Gastrocnemius medialis (tissue), 4 donors: Measurements from ENCODE around the gene EME1.

Experiments used
- CTCF ChIP-seq, 5 experiments: fragments of 450-650 bp in 3 of 5; fragments of 200-600 bp in 2 of 5; sonication (generic) in 2 of 5; IDR thresholded peaks in 4 of 5; conservative IDR thresholded peaks in 1 of 5; 1 replicate in 4 of 5; 2 replicates in 1 of 5; pipeline ENCODE4 v1.5.1; 2016 to 2019; ENCODE audit warnings: antibody characterized with exemption in 5 of 5, mild to moderate bottlenecking in 3 of 5, moderate library complexity in 3 of 5
- POLR2A ChIP-seq, 2 donors: fragments of 450-650 bp; IDR thresholded peaks; one replicate each; pipeline ENCODE4 v1.6.1; 2017; ENCODE audit warnings: antibody characterized with exemption in 2 of 2, mild to moderate bottlenecking in 2 of 2, moderate library complexity in 2 of 2

GRCh38 chr17:50394711-50395110 lies 21.7 kb downstream of the EME1 start:
- no peak for TF ChIP-seq CTCF (IDR thresholded peaks at IDR 0.05 in 4 of 5, conservative IDR thresholded peaks at IDR 0.05 in 1 of 5)
- TF ChIP-seq POLR2A (IDR thresholded peaks at IDR 0.05) = no peak
